Right hindlimb (tissue), 1 donor: ENCODE results near the gene ROR1.
A peak's percentile ranks its signal among the peaks of the same experiment; 100 is the strongest.

Source experiments
- DNase-seq: peaks from one replicate; pipeline ENCODE4 v3.0.0-alpha.2; 2018

ROR1 gene

GRCh38 chr1:64161357-64161941, 387.6 kb downstream of the ROR1 start:
- no peak for DNase-seq

- no peak for DNase-seq
These were observed 388.3 kb downstream of the ROR1 start for GRCh38 chr1:64162151-64162550.

GRCh38 chr1:64162804-64163203, 389.0 kb downstream of the ROR1 start:
- DNase-seq: no peak

GRCh38 chr1:64163431-64163830, 389.6 kb downstream of the ROR1 start:
- DNase-seq: peak; percentile 60

GRCh38 chr1:64163970-64164369, 390.2 kb downstream of the ROR1 start:
- DNase-seq: no peak

- DNase-seq: no peak
These were observed 392.8 kb downstream of the ROR1 start for GRCh38 chr1:64166629-64167028.

GRCh38 chr1:64167176-64167575, 393.4 kb downstream of the ROR1 start:
- DNase-seq: no peak

- no peak for DNase-seq
These were observed 397.4 kb downstream of the ROR1 start for GRCh38 chr1:64171246-64171645.

GRCh38 chr1:64171797-64172281, 398.0 kb downstream of the ROR1 start:
- no peak for DNase-seq

- DNase-seq: no peak
These were observed 398.7 kb downstream of the ROR1 start for GRCh38 chr1:64172458-64172983.

GRCh38 chr1:64173336-64173940, 399.6 kb downstream of the ROR1 start:
- no peak for DNase-seq

- DNase-seq: no peak
These were observed 401.8 kb downstream of the ROR1 start for GRCh38 chr1:64175639-64176038.

GRCh38 chr1:64176659-64177058, 402.8 kb downstream of the ROR1 start:
- no peak for DNase-seq

GRCh38 chr1:64179588-64179987, 405.8 kb downstream of the ROR1 start:
- peak; percentile 54 for DNase-seq

- no peak for DNase-seq
These were observed 408.4 kb downstream of the ROR1 start for GRCh38 chr1:64182207-64182606.

- DNase-seq: peak; percentile 60
These were observed 409.7 kb downstream of the ROR1 start for GRCh38 chr1:64183395-64184002.

- DNase-seq: no peak
These were observed 410.2 kb downstream of the ROR1 start for GRCh38 chr1:64184003-64184440.

- no peak for DNase-seq
These were observed 412.5 kb downstream of the ROR1 start for GRCh38 chr1:64186138-64186897.

- no peak for DNase-seq
These were observed 413.1 kb downstream of the ROR1 start for GRCh38 chr1:64186898-64187280.

- no peak for DNase-seq
These were observed 413.8 kb downstream of the ROR1 start for GRCh38 chr1:64187646-64188045.

- no peak for DNase-seq
These were observed 418.5 kb downstream of the ROR1 start for GRCh38 chr1:64192290-64192689.

GRCh38 chr1:64194168-64195080, 420.6 kb downstream of the ROR1 start:
- no peak for DNase-seq
